T-helper 2 cell (primary cell): ENCODE data around the gene BAZ1A.

ENCODE experiments used
- DNase-seq, 5 experiments: peaks; one replicate each; pipeline versions ENCODE4 v3.0.0 to v3.0.0-alpha.2; 2012 to 2022

BAZ1A gene

GRCh38 chr14:34722723-34723545 lies 152.2 kb downstream of the BAZ1A start:
- peak in 3 of 5 experiments; percentile 6 to 42 (median 24) for DNase-seq

GRCh38 chr14:34721129-34721528 lies 154.0 kb downstream of the BAZ1A start:
- no peak for DNase-seq

GRCh38 chr14:34718750-34719304 lies 156.3 kb downstream of the BAZ1A start:
- no peak for DNase-seq

- peak in 1 of 5 experiments; percentile 10 for DNase-seq
Observed at GRCh38 chr14:34715127-34715863, 159.9 kb downstream of the BAZ1A start.

- peak; percentile 51 to 84 (median 74) for DNase-seq
Observed at GRCh38 chr14:34714320-34715126, 160.6 kb downstream of the BAZ1A start, which contains the start of gene CFL2. Gene CFL2 (minus strand): TSS chr14:34714593. CDS start chr14:34714540, 53 bp downstream.

GRCh38 chr14:34713681-34714319 lies 161.4 kb downstream of the BAZ1A start:
- DNase-seq = peak in 3 of 5 experiments; percentile 14 to 34 (median 15)

- peak in 1 of 5 experiments; percentile 5 for DNase-seq
Observed at GRCh38 chr14:34713122-34713680, 162.0 kb downstream of the BAZ1A start.

GRCh38 chr14:34711796-34712712 lies 163.1 kb downstream of the BAZ1A start:
- DNase-seq = no peak

GRCh38 chr14:34711169-34711568 lies 164.0 kb downstream of the BAZ1A start:
- DNase-seq = no peak

GRCh38 chr14:34710744-34711143 lies 164.4 kb downstream of the BAZ1A start:
- DNase-seq = no peak

GRCh38 chr14:34710006-34710405 lies 165.2 kb downstream of the BAZ1A start:
- DNase-seq = no peak

- no peak for DNase-seq
Observed at GRCh38 chr14:34707722-34708121, 167.4 kb downstream of the BAZ1A start.
